Adipose tissue (tissue), 3 donors: ENCODE measurements around the gene ATCAY. TPM values are rescaled to one million over a fixed set of nuclear protein-coding genes. Genes with fewer than 3 reads are reported as not detected.

Experiments used
- polyA plus RNA-seq, 3 donors: library from polyadenylated mRNA; stranded (reverse); fragments of 200-250 nt; gene quantifications; one replicate each; pipeline ENCODE4 v1.2.3, GENCODE V29; 2013
- donor health status: healthy with polysubstance abuse.
- donor health status: Bipolar disorder and iron deficiency.
- donor health status: healthy.

ATCAY gene
- polyA plus RNA-seq, 3 donors, result 0.10 TPM; not detected in 2

Other genes with a start within 250 kb of the ATCAY start
- 10 to 100 TPM in 2 of 3 donors, 1 to 10 TPM in 1; 8.7 to 18.7 (median 18.0) TPM for gene PIP5K1C, start 180.2 kb upstream of the ATCAY start, polyA plus RNA-seq
- gene TJP3, start 172.3 kb upstream of the ATCAY start, polyA plus RNA-seq, result 1 to 10 TPM in 2 of 3 donors, under 1 TPM in 1; 0.45 to 7.4 (median 4.2) TPM
- gene APBA3, start 119.0 kb upstream of the ATCAY start, polyA plus RNA-seq, result 10 to 100 TPM in 2 of 3 donors, 1 to 10 TPM in 1; 9.1 to 14.7 (median 10.3) TPM
- 100 to 1,000 TPM in 2 of 3 donors, 10 to 100 TPM in 1; 89.4 to 128 (median 114) TPM for gene MRPL54, start 118.0 kb upstream of the ATCAY start, polyA plus RNA-seq
- not detected for gene RAX2, start 108.5 kb upstream of the ATCAY start, polyA plus RNA-seq
- gene MATK, start 94.3 kb upstream of the ATCAY start, polyA plus RNA-seq, result 1 to 10 TPM in 2 of 3 donors, under 1 TPM in 1; 1.00 to 2.6 (median 2.0) TPM
- under 1 TPM in 2 of 3 donors, not detected in 1; 0.03 to 0.23 TPM for gene ZFR2, start 11.6 kb upstream of the ATCAY start, polyA plus RNA-seq
- gene NMRK2, start 52.4 kb downstream of the ATCAY start, polyA plus RNA-seq, result 1 to 10 TPM in 2 of 3 donors, under 1 TPM in 1; 0.15 to 2.9 (median 1.1) TPM
- gene DAPK3, start 90.4 kb downstream of the ATCAY start, polyA plus RNA-seq, result 10 to 100 TPM; 46.4 to 78.1 (median 61.3) TPM
- gene EEF2, start 104.8 kb downstream of the ATCAY start, polyA plus RNA-seq, result 1,000 to 10,000 TPM; 1,566 to 2,151 (median 1,831) TPM
- gene PIAS4, start 127.1 kb downstream of the ATCAY start, polyA plus RNA-seq, result 10 to 100 TPM in 2 of 3 donors, 1 to 10 TPM in 1; 9.0 to 13.3 (median 10.9) TPM
- 10 to 100 TPM in 2 of 3 donors, 1 to 10 TPM in 1; 7.4 to 21.9 (median 10.8) TPM for gene ZBTB7A, start 186.2 kb downstream of the ATCAY start, polyA plus RNA-seq
- gene MAP2K2, start 243.4 kb downstream of the ATCAY start, polyA plus RNA-seq, result 100 to 1,000 TPM in 2 of 3 donors, 10 to 100 TPM in 1; 79.8 to 125 (median 104) TPM